Right lobe of liver (tissue), 6 donors: Measurements from ENCODE around the gene ARF3. TPM values are rescaled to one million over a fixed set of nuclear protein-coding genes. Genes with fewer than 3 reads are reported as not detected.

ENCODE experiments used
- ATAC-seq, 4 donors: fragments of 200-7000 bp; cut with Tn5 transposase; one replicate each; pipeline ENCODE4 v1.9.1; 2020; ENCODE audit warnings: mild to moderate bottlenecking in 4 of 4, moderate library complexity in 4 of 4
- DNase-seq, 3 donors: peaks; one replicate each; pipeline ENCODE4 v3.0.0-alpha.2; 2020
- H3K27ac ChIP-seq, 3 donors: fragments of 200-600 bp; one replicate each; pipeline ENCODE4 v1.8.0; 2022
- H3K27me3 ChIP-seq, 2 donors: fragments of 200-600 bp; one replicate each; pipeline ENCODE4 v1.8.0; 2022
- H3K36me3 ChIP-seq, 4 donors: fragments of 200-600 bp; sonication (generic) in 1 of 4; one replicate each; pipeline versions ENCODE4 v1.5.1 to v1.8.0; 2017 to 2022; ENCODE audit warnings: control low read depth in 1 of 4
- H3K4me1 ChIP-seq, 4 donors: fragments of 200-600 bp; sonication (generic) in 1 of 4; one replicate each; pipeline versions ENCODE4 v1.5.1 to v1.8.0; 2017 to 2022; ENCODE audit warnings: control low read depth in 1 of 4
- H3K4me3 ChIP-seq, 3 donors: fragments of 200-600 bp; one replicate each; pipeline ENCODE4 v1.8.0; 2022
- H3K9me3 ChIP-seq, 4 donors: fragments of 200-600 bp; sonication (generic) in 1 of 4; one replicate each; pipeline versions ENCODE4 v1.5.1 to v1.8.0; 2017 to 2022; ENCODE audit warnings: control low read depth in 1 of 4
- CTCF ChIP-seq, 4 donors: fragments of 200-600 bp in 3 of 4; fragments of 450-650 bp in 1 of 4; IDR thresholded peaks; one replicate each; pipeline versions ENCODE4 v1.5.1 to v1.8.0; 2016 to 2022; ENCODE audit warnings: antibody characterized with exemption in 4 of 4, mild to moderate bottlenecking in 2 of 4
- POLR2A ChIP-seq: fragments of 450-650 bp; IDR thresholded peaks from one replicate; pipeline ENCODE4 v1.6.1; 2017; ENCODE audit warnings: antibody characterized with exemption, mild to moderate bottlenecking
- WGBS: methylation state at CpG from one replicate; pipeline ENCODE4 v1.1.6; 2018; ENCODE audit warnings: low coverage, low lambda C conversion rate; ENCODE audit not compliant: insufficient coverage; ENCODE audit errors: missing lambda C conversion rate; 5-methylcytosine and 5-hydroxymethylcytosine counted together
- intact Hi-C, 2 donors: fragments of 100-400 bp; cut with DNase I; formaldehyde crosslinking; loops; one replicate each; pipeline versions ENCODE4 v1.11.2 to v1.14.1; 2022
- total RNA-seq, 6 experiments: library from RNA; depleted of rRNA in 2 of 6; stranded (reverse); fragments of >200 nt in 2 of 6; fragmentation: NEBNext Ultra II Directional in 3 of 6; extraction: Animal tissue kit (Norgen Biotek cat#: 25700) in 3 of 6; gene quantifications; one replicate each; pipeline versions ENCODE4 v1.1.0 to v1.2.4, GENCODE V29; 2016 to 2023
- donor health status: DM: no; HTN: yes; CAD: no.
- donor health status: DM: no; HTN: no; CAD: no.
- donor health status: DM: no; HTN: no; CAD: no.
- donor health status: DM: no; HTN: yes; CAD: no.
- donor health status: DM: no; HTN: yes; CAD: no.

ARF3 gene
- total RNA-seq, 6 experiments from 2014 or later, result 30.9 to 50.7 (median 47.2) TPM

GRCh38 chr12:48901278-48901677 is 56.0 kb downstream of the ARF3 start:
- H3K4me3 ChIP-seq, result no peak overlapping the region
- H3K4me1 ChIP-seq, result peaks cover 0 to 4% (median 0%) of the 10 kb centered on the region in 4 donors
- DNase-seq (no peak), ATAC-seq (no peak)
- H3K9me3 ChIP-seq, result no peaks in the 10 kb centered on the region
- TF ChIP-seq POLR2A (no peak), CTCF (IDR thresholded peaks at IDR 0.05) (no peak)
- no peak overlapping the region for H3K27ac ChIP-seq
- H3K36me3 ChIP-seq, result no peaks in the 10 kb centered on the region
- no peaks in the 10 kb centered on the region for H3K27me3 ChIP-seq
- 87% methylated on average over 2 of the region's 2 CpGs for WGBS
- intact Hi-C loops, result no loop called here

GRCh38 chr12:48899651-48900050 is 57.6 kb downstream of the ARF3 start:
- H3K4me3 ChIP-seq, result no peak overlapping the region
- DNase-seq (no peak), ATAC-seq (no peak)
- H3K4me1 ChIP-seq, result peaks cover 0 to 4% (median 0%) of the 10 kb centered on the region in 4 donors
- intact Hi-C loops, result no loop called here
- no peaks in the 10 kb centered on the region for H3K36me3 ChIP-seq
- 45% methylated on average over 2 of the region's 2 CpGs for WGBS
- H3K27me3 ChIP-seq, result no peaks in the 10 kb centered on the region
- no peaks in the 10 kb centered on the region for H3K9me3 ChIP-seq
- no peak overlapping the region for H3K27ac ChIP-seq
- TF ChIP-seq POLR2A (no peak), CTCF (IDR thresholded peaks at IDR 0.05) (no peak)

GRCh38 chr12:48894271-48894670 is 63.0 kb downstream of the ARF3 start:
- H3K36me3 ChIP-seq, result no peaks in the 10 kb centered on the region
- ATAC-seq (no peak), DNase-seq (no peak)
- no peak for TF ChIP-seq POLR2A
- no peak for TF ChIP-seq CTCF (IDR thresholded peaks at IDR 0.05)
- H3K4me1 ChIP-seq, result peaks cover 0 to 8% (median 2%) of the 10 kb centered on the region in 4 donors
- no peak overlapping the region for H3K27ac ChIP-seq
- H3K9me3 ChIP-seq, result no peaks in the 10 kb centered on the region
- 60% methylated on average over 1 of the region's 1 CpG for WGBS
- intact Hi-C loops, result loop anchor here in 1 of 2 donors (5.0 kb wide), 1 partner anchor 37 kb away; no protein-coding TSS in a partner anchor
- H3K4me3 ChIP-seq, result no peak overlapping the region
- H3K27me3 ChIP-seq, result no peaks in the 10 kb centered on the region

GRCh38 chr12:48890657-48891418 is 66.4 kb downstream of the ARF3 start:
- ATAC-seq (peak; percentile 98 to 99 (median 99)), DNase-seq (peak; percentile 82 to 85 (median 83))
- H3K4me3 ChIP-seq, result peak overlapping the region in 1 of 3 donors; percentile 24
- H3K4me1 ChIP-seq, result peaks cover 0 to 11% (median 2%) of the 10 kb centered on the region in 4 donors
- H3K9me3 ChIP-seq, result no peaks in the 10 kb centered on the region
- intact Hi-C loops, result loop anchor here in 1 of 2 donors (5.0 kb wide), 1 partner anchor 34 kb away; no protein-coding TSS in a partner anchor
- under 1% methylated on average over 21 of the region's 37 CpGs for WGBS
- TF ChIP-seq POLR2A (no peak), CTCF (IDR thresholded peaks at IDR 0.05) (peak; percentile 96 to 99 (median 96))
- no peak overlapping the region for H3K27ac ChIP-seq
- no peaks in the 10 kb centered on the region for H3K36me3 ChIP-seq
- H3K27me3 ChIP-seq, result no peaks in the 10 kb centered on the region
